ENCODE data around the gene NUMBL. TPM values are rescaled to one million over a fixed set of nuclear protein-coding genes. Genes with fewer than 3 reads are reported as not detected.

The NUMBL gene
- total and polyA plus RNA-seq, 9 of the 15 experiments (the other 6 are each of a cell fraction or from before 2014, with no cell fraction given), result 0.39 to 38.6 (median 6.6) TPM

DNA sequence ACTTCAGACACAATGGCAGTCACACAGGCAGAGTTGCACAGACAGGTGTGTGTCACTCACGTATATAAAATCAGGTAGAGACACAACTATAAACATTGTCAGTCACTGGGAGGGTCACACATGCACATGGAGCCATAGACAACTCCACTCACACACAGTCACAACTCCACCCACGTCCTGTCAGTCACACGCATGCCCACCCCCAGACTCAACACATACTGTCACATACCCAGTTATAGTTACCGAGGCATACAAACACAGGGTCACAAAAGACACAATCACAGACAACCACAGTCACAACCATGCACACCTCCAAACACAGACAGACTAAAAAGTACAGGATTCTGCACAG lies 1.5 kb downstream of the NUMBL start (continued):
- no peak for TF ChIP-seq MAZ (CRISPR knock-in tag; conservative IDR thresholded peaks at IDR 0.05 in 1 of 2, IDR thresholded peaks at IDR 0.05 in 1 of 2)

DNA sequence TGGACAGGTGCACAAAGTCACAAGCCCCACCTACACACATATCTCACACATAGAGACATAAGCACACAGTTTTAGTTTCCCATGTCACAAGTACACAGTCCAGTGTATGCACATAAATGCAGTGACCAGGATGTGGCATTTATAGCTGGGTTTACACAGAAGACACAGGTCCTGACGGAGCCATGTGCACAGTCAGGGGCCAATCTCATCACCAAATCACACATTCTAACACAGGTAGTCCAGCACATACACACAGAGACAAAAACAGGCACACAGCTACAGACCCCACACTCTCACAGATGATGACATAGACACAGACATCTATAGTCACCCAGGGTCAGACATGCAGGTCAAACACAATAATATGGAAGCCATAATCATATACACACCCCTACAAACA lies 2.1 kb downstream of the NUMBL start:
- ChIA-PET POLR2A (interaction anchor here (0.6 kb wide), 1 partner anchor 321 kb away, joined by 3 read pairs; no protein-coding TSS in a partner anchor), CTCF (ENCODE audit: low intra/inter-chr PET ratio) (no interaction called here)
- BruUV-seq (replicated peaks), result TSS peak; percentile 50
- Histone ChIP-seq H3K79me2 (ENCODE audit: control insufficient read depth, insufficient read depth, low read length) (peaks cover 36% of the 10 kb centered on the region), H3K9me1 (ENCODE audit: control insufficient read depth, insufficient read depth, low read length) (peaks cover 6% of the 10 kb centered on the region), H3K4me2 (ENCODE audit: insufficient read depth, low read length) (peak overlapping the region; percentile 90), H3K27me3 (ENCODE audit: control insufficient read depth in 2 of 2, insufficient read depth in 2 of 2, low read length in 2 of 2) (no peaks in the 10 kb centered on the region), H2AFZ (ENCODE audit: low read depth, low read length) (no peak overlapping the region), H3K36me3 (ENCODE audit: control insufficient read depth, insufficient read depth, low read length) (peaks cover 36% of the 10 kb centered on the region; the same call in 2 of the 3 replicates), H3K9ac (ENCODE audit: insufficient read depth in 1 of 2, low read depth in 2 of 2, low read length in 2 of 2) (no peak overlapping the region), H3K9me3 (replicated peaks; ENCODE audit: control insufficient read depth, insufficient read depth, low read depth, low read length) (no peaks in the 10 kb centered on the region; the same call in 1 of the 2 replicates), H3K4me1 (replicated peaks in 1 of 2; ENCODE audit: control insufficient read depth in 2 of 2, insufficient read depth in 2 of 2, low read length in 2 of 2) (peaks cover 39 to 61% of the 10 kb centered on the region in 2 experiments), H3K4me3 (peak overlapping the region; percentile 65; the same call in 1 of the 2 replicates), H3K27ac (ENCODE audit: extremely low read depth, low read depth, low read length) (peak overlapping the region; percentile 62; the same call in 1 of the 3 replicates), H4K20me1 (replicated peaks; ENCODE audit: control insufficient read depth, insufficient read depth, low read length) (0 out of 2 replicates have a peak, but pooled peaks cover 4% of the 10 kb centered on the region)
- no peak for ATAC-seq
- no peak for DNase-seq (ENCODE audit: extremely low read depth in 1 of 4, low spot score in 3 of 4)
- intact Hi-C loops (cut with micrococcal nuclease) (no loop called here), in situ Hi-C loops (cut with MboI) (no loop called here)
- TF ChIP-seq RB1 (IDR thresholded peaks at IDR 0.05; ENCODE audit: low read depth) (no peak), RHOXF2B (CRISPR knock-in tag; conservative IDR thresholded peaks at IDR 0.05) (no peak)
- no peak for FAIRE-seq
- WGBS (ENCODE audit: insufficient coverage, low coverage, missing lambda C conversion rate), result 67% methylated on average over 1 of the region's 1 CpG

DNA sequence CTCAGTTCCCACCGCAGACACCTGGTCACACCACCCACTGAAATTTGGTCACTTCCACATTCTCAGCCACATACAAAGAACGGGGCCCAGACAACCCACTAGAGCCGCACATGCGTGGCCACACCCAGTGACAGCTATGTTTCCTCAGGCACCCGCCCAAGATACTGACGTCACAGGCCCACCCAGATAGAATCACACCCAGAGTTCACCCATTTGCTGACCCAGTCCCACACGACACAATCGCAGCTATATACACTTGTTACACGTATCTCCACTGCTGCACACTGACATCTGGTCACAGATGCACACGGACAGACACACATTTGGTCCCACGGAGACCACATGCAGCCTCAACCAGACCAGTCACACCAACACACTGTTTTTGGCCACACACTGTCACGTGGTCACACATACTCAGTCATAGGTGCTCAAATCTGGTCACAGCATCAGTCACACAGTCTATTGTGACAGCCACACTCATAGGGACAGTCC lies 2.9 kb downstream of the NUMBL start:
- peak overlapping the region; percentile 90 for H3K4me2 ChIP-seq (ENCODE audit: insufficient read depth, low read length)
- H3K4me1 ChIP-seq (replicated peaks in 1 of 2; ENCODE audit: control insufficient read depth in 2 of 2, insufficient read depth in 2 of 2, low read length in 2 of 2), result peaks cover 39 to 58% of the 10 kb centered on the region in 2 experiments
- ChIA-PET CTCF (ENCODE audit: low intra/inter-chr PET ratio) (no interaction called here), POLR2A (interaction anchor here (0.7 to 1.0 kb wide), 2 partner anchors 14 to 1234 kb away, joined by 3 read pairs; no protein-coding TSS in a partner anchor)
- WGBS (ENCODE audit: insufficient coverage, low coverage, missing lambda C conversion rate), result 2% methylated on average over 12 of the region's 12 CpGs
- H3K9me3 ChIP-seq (replicated peaks; ENCODE audit: control insufficient read depth, insufficient read depth, low read depth, low read length), result no peaks in the 10 kb centered on the region; the same call in 1 of the 2 replicates
- peak; percentile 53 for ATAC-seq
- peak overlapping the region; percentile 35 to 53; a peak in 3 of 4 replicates for H3K9ac ChIP-seq (ENCODE audit: insufficient read depth in 1 of 2, low read depth in 2 of 2, low read length in 2 of 2)
- no TSS peak for BruUV-seq (replicated peaks)
- peaks cover 6% of the 10 kb centered on the region for H3K9me1 ChIP-seq (ENCODE audit: control insufficient read depth, insufficient read depth, low read length)
- H3K79me2 ChIP-seq (ENCODE audit: control insufficient read depth, insufficient read depth, low read length), result peaks cover 36% of the 10 kb centered on the region
- H3K36me3 ChIP-seq (ENCODE audit: control insufficient read depth, insufficient read depth, low read length), result peaks cover 36% of the 10 kb centered on the region; the same call in 2 of the 3 replicates
- 0 out of 2 replicates have a peak, but pooled peaks cover 4% of the 10 kb centered on the region for H4K20me1 ChIP-seq (replicated peaks; ENCODE audit: control insufficient read depth, insufficient read depth, low read length)
- H2AFZ ChIP-seq (ENCODE audit: low read depth, low read length), result peak overlapping the region; percentile 77
- FAIRE-seq, result peak; percentile 96
- DNase-seq (ENCODE audit: extremely low read depth in 1 of 4, low spot score in 3 of 4), result peak; percentile 67 to 88 (median 75)
- H3K4me3 ChIP-seq, result no peak overlapping the region
- H3K27ac ChIP-seq (ENCODE audit: extremely low read depth, low read depth, low read length), result peak overlapping the region; percentile 62
- no peaks in the 10 kb centered on the region for H3K27me3 ChIP-seq (ENCODE audit: control insufficient read depth in 2 of 2, insufficient read depth in 2 of 2, low read length in 2 of 2)
- in situ Hi-C loops (cut with MboI) (no loop called here), intact Hi-C loops (cut with micrococcal nuclease) (no loop called here)
- TF ChIP-seq ZNF134 (CRISPR knock-in tag; conservative IDR thresholded peaks at IDR 0.05) (no peak), POLR3A (IDR thresholded peaks at IDR 0.05; ENCODE audit: borderline replicate concordance, extremely low read depth, insufficient read depth, insufficient read length) (no peak), MTA2 (IDR thresholded peaks at IDR 0.05; ENCODE audit: low read depth) (no peak), BCOR (IDR thresholded peaks at IDR 0.05) (no peak), PHF8 (IDR thresholded peaks at IDR 0.05; ENCODE audit: borderline replicate concordance, low read length) (no peak), SPI1 (IDR thresholded peaks at IDR 0.05; ENCODE audit: borderline replicate concordance, low read depth, low read length) (peak; percentile 79), RBM17 (IDR thresholded peaks at IDR 0.05; ENCODE audit: borderline replicate concordance, low read depth, low read length) (no peak)
- TF ChIP-seq, protein P1, sequence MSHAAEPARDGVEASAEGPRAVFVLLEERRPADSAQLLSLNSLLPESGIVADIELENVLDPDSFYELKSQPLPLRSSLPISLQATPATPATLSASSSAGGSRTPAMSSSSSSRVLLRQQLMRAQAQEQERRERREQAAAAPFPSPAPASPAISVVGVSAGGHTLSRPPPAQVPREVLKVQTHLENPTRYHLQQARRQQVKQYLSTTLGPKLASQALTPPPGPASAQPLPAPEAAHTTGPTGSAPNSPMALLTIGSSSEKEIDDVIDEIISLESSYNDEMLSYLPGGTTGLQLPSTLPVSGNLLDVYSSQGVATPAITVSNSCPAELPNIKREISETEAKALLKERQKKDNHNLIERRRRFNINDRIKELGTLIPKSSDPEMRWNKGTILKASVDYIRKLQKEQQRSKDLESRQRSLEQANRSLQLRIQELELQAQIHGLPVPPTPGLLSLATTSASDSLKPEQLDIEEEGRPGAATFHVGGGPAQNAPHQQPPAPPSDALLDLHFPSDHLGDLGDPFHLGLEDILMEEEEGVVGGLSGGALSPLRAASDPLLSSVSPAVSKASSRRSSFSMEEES (CRISPR knock-in tag; IDR thresholded peaks at IDR 0.05), result peak; percentile 87

All from K562 (cell line).